Right forelimb (tissue), 1 donor: ENCODE results near the gene MMP3.
"Not testable (repeated sequence)": the region's sequence is repeated elsewhere in the genome, so short reads cannot be mapped to it uniquely, and the experiment has no call there.

Experiments used
- DNase-seq: peaks from one replicate; pipeline ENCODE4 v3.0.0-alpha.2; 2018

The MMP3 gene

GRCh38 chr11:102843489-102843888 is at the start of gene MMP3:
Gene MMP3 (minus strand): TSS chr11:102843609. CDS start chr11:102843546, 63 bp downstream.
- no peak for DNase-seq

GRCh38 chr11:102891736-102892135 is 48.3 kb upstream of the MMP3 start:
- no peak for DNase-seq

- peak; percentile 49 for DNase-seq
These were observed 43.6 kb upstream of the MMP3 start for GRCh38 chr11:102886999-102887398.

GRCh38 chr11:102883141-102883540 is 39.7 kb upstream of the MMP3 start:
- DNase-seq = no peak

- no peak for DNase-seq
These were observed 39.1 kb upstream of the MMP3 start for GRCh38 chr11:102882389-102883024.

GRCh38 chr11:102879801-102880200 is 36.4 kb upstream of the MMP3 start:
- no peak for DNase-seq

- DNase-seq = no peak
These were observed 35.2 kb upstream of the MMP3 start for GRCh38 chr11:102878595-102878994.

GRCh38 chr11:102874852-102875251 is 31.4 kb upstream of the MMP3 start, which contains the start of gene MMP12:
Gene MMP12 (minus strand): TSS chr11:102874982. CDS start chr11:102874937, 45 bp downstream.
- no peak for DNase-seq

GRCh38 chr11:102869354-102869964 is 26.1 kb upstream of the MMP3 start:
- not testable (repeated sequence) for DNase-seq

- DNase-seq = no peak
These were observed 24.9 kb upstream of the MMP3 start for GRCh38 chr11:102868339-102868738.

GRCh38 chr11:102864724-102865123 is 21.3 kb upstream of the MMP3 start:
- no peak for DNase-seq

- no peak for DNase-seq
These were observed 10.5 kb upstream of the MMP3 start for GRCh38 chr11:102853956-102854355.

- DNase-seq = no peak
These were observed 9.6 kb upstream of the MMP3 start for GRCh38 chr11:102853055-102853454.

- DNase-seq = no peak
These were observed 7.8 kb upstream of the MMP3 start for GRCh38 chr11:102850973-102851745.

- no peak for DNase-seq
These were observed 5.9 kb upstream of the MMP3 start for GRCh38 chr11:102849311-102849710.

- DNase-seq = no peak
These were observed 2.9 kb upstream of the MMP3 start for GRCh38 chr11:102846292-102846691.

GRCh38 chr11:102842930-102843329 is 479 bp downstream of the MMP3 start:
- no peak for DNase-seq

GRCh38 chr11:102840018-102840417 is 3.4 kb downstream of the MMP3 start:
- no peak for DNase-seq

GRCh38 chr11:102837646-102838045 is 5.8 kb downstream of the MMP3 start:
- DNase-seq = no peak

GRCh38 chr11:102837156-102837555 is 6.3 kb downstream of the MMP3 start:
- no peak for DNase-seq

GRCh38 chr11:102836290-102836875 is 7.0 kb downstream of the MMP3 start:
- no peak for DNase-seq

- no peak for DNase-seq
These were observed 9.7 kb downstream of the MMP3 start for GRCh38 chr11:102833731-102834130.

- no peak for DNase-seq
These were observed 10.8 kb downstream of the MMP3 start for GRCh38 chr11:102832612-102833011.
